Measurements from ENCODE around the gene ALOXE3. TPM values are rescaled to one million over a fixed set of nuclear protein-coding genes. Genes with fewer than 3 reads are reported as not detected.
A peak's percentile ranks its signal among the peaks of the same experiment; 100 is the strongest.

Gene ALOXE3
- total and polyA plus RNA-seq, 4 donors, result not detected

DNA sequence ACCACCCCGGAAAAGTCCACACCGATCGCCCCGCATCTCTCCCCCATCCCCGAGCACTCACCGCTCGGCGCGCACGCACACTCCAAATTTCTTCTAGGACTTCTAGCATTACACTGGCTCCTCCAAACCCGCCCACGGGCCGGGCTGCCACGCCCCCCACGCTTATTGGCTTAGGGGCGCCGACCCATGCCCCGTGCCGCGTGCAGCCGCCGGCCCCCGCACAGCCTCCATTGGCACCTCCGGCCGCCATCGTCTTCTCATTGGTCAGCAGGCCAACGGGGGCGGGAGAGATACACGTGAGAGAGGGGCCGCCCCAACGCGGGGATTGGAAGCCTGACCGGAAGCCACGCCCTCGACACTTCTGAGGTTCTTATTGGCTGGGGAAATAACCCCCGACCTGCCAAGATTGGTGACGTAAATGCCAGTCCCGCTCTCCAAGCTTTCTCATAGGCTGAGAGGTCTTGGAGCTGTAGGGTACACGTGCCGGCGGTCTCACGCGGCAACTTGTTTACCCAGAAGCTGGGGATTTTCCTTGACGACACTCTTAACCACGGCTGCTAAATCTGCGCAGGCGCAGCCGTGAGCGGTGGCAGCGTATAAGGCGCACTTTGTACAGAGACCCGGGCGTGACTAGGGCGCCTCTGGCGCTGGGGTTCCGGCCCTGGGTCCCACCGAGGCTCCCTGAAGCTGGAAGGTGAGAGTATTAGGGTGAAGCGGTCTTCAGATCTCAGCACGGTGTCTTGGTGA lies 38.1 kb upstream of the ALOXE3 start:
- Histone ChIP-seq H3K27ac (ENCODE audit: low read depth in 1 of 2, low read length in 2 of 2) (peak overlapping the region; percentile 97 to 99), H3K36me3 (ENCODE audit: control insufficient read depth in 4 of 4, insufficient read depth in 3 of 4, low read depth in 1 of 4, low read length in 3 of 4) (peaks cover 2 to 10% (median 6%) of the 10 kb centered on the region in 4 donors), H3K9ac (ENCODE audit: low read depth in 1 of 2, low read length in 2 of 2) (peak overlapping the region; percentile 95 to 100), H3K27me3 (ENCODE audit: control insufficient read depth in 4 of 4, insufficient read depth in 4 of 4, low read length in 3 of 4) (no peaks in the 10 kb centered on the region), H3K9me3 (ENCODE audit: control insufficient read depth in 4 of 4, low read length in 3 of 4) (no peaks in the 10 kb centered on the region), H3K4me3 (ENCODE audit: low read depth in 1 of 3, low read length in 3 of 3) (peak overlapping the region; percentile 69 to 99 (median 89)), H3K4me1 (ENCODE audit: control insufficient read depth in 4 of 4, insufficient read depth in 4 of 4, low read length in 3 of 4) (peaks cover 9 to 62% (median 41%) of the 10 kb centered on the region in 4 donors)
- peak; percentile 54 to 58 for TF ChIP-seq RXRA (IDR thresholded peaks at IDR 0.05)
- TF ChIP-seq, protein P1, sequence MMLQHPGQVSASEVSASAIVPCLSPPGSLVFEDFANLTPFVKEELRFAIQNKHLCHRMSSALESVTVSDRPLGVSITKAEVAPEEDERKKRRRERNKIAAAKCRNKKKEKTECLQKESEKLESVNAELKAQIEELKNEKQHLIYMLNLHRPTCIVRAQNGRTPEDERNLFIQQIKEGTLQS (IDR thresholded peaks at IDR 0.05), result peak; percentile 41
- TF ChIP-seq GABPA (IDR thresholded peaks at IDR 0.05 in 1 of 2, conservative IDR thresholded peaks at IDR 0.05 in 1 of 2), result peak in 1 of 2 donors; percentile 86
- TF ChIP-seq, protein P2, sequence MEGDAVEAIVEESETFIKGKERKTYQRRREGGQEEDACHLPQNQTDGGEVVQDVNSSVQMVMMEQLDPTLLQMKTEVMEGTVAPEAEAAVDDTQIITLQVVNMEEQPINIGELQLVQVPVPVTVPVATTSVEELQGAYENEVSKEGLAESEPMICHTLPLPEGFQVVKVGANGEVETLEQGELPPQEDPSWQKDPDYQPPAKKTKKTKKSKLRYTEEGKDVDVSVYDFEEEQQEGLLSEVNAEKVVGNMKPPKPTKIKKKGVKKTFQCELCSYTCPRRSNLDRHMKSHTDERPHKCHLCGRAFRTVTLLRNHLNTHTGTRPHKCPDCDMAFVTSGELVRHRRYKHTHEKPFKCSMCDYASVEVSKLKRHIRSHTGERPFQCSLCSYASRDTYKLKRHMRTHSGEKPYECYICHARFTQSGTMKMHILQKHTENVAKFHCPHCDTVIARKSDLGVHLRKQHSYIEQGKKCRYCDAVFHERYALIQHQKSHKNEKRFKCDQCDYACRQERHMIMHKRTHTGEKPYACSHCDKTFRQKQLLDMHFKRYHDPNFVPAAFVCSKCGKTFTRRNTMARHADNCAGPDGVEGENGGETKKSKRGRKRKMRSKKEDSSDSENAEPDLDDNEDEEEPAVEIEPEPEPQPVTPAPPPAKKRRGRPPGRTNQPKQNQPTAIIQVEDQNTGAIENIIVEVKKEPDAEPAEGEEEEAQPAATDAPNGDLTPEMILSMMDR (IDR thresholded peaks at IDR 0.05; ENCODE audit: low read depth, low read length, missing input control), result no peak
- TF ChIP-seq HNF4G (IDR thresholded peaks at IDR 0.05), result peak; percentile 57
- TF ChIP-seq RAD21 (IDR thresholded peaks at IDR 0.05), result peak; percentile 10 to 23
- peak; percentile 99 for TF ChIP-seq EGR1 (IDR thresholded peaks at IDR 0.05; ENCODE audit: low read depth in 2 of 2)
- TF ChIP-seq, protein P3, sequence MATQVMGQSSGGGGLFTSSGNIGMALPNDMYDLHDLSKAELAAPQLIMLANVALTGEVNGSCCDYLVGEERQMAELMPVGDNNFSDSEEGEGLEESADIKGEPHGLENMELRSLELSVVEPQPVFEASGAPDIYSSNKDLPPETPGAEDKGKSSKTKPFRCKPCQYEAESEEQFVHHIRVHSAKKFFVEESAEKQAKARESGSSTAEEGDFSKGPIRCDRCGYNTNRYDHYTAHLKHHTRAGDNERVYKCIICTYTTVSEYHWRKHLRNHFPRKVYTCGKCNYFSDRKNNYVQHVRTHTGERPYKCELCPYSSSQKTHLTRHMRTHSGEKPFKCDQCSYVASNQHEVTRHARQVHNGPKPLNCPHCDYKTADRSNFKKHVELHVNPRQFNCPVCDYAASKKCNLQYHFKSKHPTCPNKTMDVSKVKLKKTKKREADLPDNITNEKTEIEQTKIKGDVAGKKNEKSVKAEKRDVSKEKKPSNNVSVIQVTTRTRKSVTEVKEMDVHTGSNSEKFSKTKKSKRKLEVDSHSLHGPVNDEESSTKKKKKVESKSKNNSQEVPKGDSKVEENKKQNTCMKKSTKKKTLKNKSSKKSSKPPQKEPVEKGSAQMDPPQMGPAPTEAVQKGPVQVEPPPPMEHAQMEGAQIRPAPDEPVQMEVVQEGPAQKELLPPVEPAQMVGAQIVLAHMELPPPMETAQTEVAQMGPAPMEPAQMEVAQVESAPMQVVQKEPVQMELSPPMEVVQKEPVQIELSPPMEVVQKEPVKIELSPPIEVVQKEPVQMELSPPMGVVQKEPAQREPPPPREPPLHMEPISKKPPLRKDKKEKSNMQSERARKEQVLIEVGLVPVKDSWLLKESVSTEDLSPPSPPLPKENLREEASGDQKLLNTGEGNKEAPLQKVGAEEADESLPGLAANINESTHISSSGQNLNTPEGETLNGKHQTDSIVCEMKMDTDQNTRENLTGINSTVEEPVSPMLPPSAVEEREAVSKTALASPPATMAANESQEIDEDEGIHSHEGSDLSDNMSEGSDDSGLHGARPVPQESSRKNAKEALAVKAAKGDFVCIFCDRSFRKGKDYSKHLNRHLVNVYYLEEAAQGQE (IDR thresholded peaks at IDR 0.05), result peak; percentile 94
- peak; percentile 94 for TF ChIP-seq FOXA2 (IDR thresholded peaks at IDR 0.05)
- peak; percentile 94 for TF ChIP-seq YY1 (IDR thresholded peaks at IDR 0.05)
- TF ChIP-seq NR2F2 (IDR thresholded peaks at IDR 0.05), result peak; percentile 81
- peak; percentile 96 for TF ChIP-seq FOXA1 (IDR thresholded peaks at IDR 0.05)
- TF ChIP-seq HNF4A (conservative IDR thresholded peaks at IDR 0.05), result peak; percentile 65
- TF ChIP-seq, protein P4, sequence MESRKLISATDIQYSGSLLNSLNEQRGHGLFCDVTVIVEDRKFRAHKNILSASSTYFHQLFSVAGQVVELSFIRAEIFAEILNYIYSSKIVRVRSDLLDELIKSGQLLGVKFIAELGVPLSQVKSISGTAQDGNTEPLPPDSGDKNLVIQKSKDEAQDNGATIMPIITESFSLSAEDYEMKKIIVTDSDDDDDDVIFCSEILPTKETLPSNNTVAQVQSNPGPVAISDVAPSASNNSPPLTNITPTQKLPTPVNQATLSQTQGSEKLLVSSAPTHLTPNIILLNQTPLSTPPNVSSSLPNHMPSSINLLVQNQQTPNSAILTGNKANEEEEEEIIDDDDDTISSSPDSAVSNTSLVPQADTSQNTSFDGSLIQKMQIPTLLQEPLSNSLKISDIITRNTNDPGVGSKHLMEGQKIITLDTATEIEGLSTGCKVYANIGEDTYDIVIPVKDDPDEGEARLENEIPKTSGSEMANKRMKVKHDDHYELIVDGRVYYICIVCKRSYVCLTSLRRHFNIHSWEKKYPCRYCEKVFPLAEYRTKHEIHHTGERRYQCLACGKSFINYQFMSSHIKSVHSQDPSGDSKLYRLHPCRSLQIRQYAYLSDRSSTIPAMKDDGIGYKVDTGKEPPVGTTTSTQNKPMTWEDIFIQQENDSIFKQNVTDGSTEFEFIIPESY (IDR thresholded peaks at IDR 0.05), result peak; percentile 77
- peak; percentile 99 for TF ChIP-seq SP1 (IDR thresholded peaks at IDR 0.05)
- TF ChIP-seq JUND (IDR thresholded peaks at IDR 0.05), result peak; percentile 70 to 84
- TF ChIP-seq, protein P5, sequence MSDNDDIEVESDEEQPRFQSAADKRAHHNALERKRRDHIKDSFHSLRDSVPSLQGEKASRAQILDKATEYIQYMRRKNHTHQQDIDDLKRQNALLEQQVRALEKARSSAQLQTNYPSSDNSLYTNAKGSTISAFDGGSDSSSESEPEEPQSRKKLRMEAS (IDR thresholded peaks at IDR 0.05), result peak; percentile 91
- peak; percentile 97 for TF ChIP-seq TAF1 (conservative IDR thresholded peaks at IDR 0.05)
- under 1% methylated on average over 59 of the region's 59 CpGs for WGBS
- DNase-seq (ENCODE audit: low spot score), result peak; percentile 98

Measured in liver (tissue), 9 donors.